Measurements from ENCODE around the gene CORO6. TPM values are rescaled to one million over a fixed set of nuclear protein-coding genes. Genes with fewer than 3 reads are reported as not detected.

CORO6 gene
- total and polyA plus RNA-seq, 2 of the 13 experiments (the other 11 are each of a cell fraction or from before 2014, with no cell fraction given) = 0.42 to 0.82 TPM

GRCh38 chr17:29591737-29592608 lies 30.7 kb downstream of the CORO6 start (continued):
- TF ChIP-seq THAP8 (CRISPR knock-in tag; IDR thresholded peaks at IDR 0.05; ENCODE audit: borderline replicate concordance) = no peak; the same call in 1 of the 2 replicates
- TF ChIP-seq MYNN (CRISPR knock-in tag; IDR thresholded peaks at IDR 0.05; ENCODE audit: low read depth) = no peak; the same call in 1 of the 2 replicates
- 0 out of 2 replicates have a peak, but pooled peaks have one; percentile 39 for TF ChIP-seq ZNF543 (CRISPR knock-in tag; IDR thresholded peaks at IDR 0.05)
- TF ChIP-seq SPEN (CRISPR knock-in tag; IDR thresholded peaks at IDR 0.05; ENCODE audit: low read depth) = peak; percentile 57
- no peak for TF ChIP-seq ARNT (IDR thresholded peaks at IDR 0.05)
- TF ChIP-seq NFE2L1 (CRISPR knock-in tag; IDR thresholded peaks at IDR 0.05; ENCODE audit: borderline replicate concordance) = no peak
- no peak for TF ChIP-seq ATRX (CRISPR knock-in tag; IDR thresholded peaks at IDR 0.05; ENCODE audit: borderline replicate concordance)
- no peak for TF ChIP-seq IKZF4 (CRISPR knock-in tag; IDR thresholded peaks at IDR 0.05; ENCODE audit: borderline replicate concordance, low read depth, not compliant biosample characterization)
- no peak for TF ChIP-seq ETS1 (CRISPR knock-in tag; IDR thresholded peaks at IDR 0.05)
- peak; percentile 89 for TF ChIP-seq KDM3A (CRISPR knock-in tag; IDR thresholded peaks at IDR 0.05; ENCODE audit: low read depth)
- TF ChIP-seq ZNF180 (CRISPR knock-in tag; IDR thresholded peaks at IDR 0.05; ENCODE audit: borderline replicate concordance, low read depth) = no peak
- no peak; the same call in 1 of the 2 replicates for TF ChIP-seq PHF8 (CRISPR knock-in tag; IDR thresholded peaks at IDR 0.05)
- TF ChIP-seq CREM (IDR thresholded peaks at IDR 0.05) = no peak; the same call in 1 of the 2 replicates
- no peak for TF ChIP-seq CREM (CRISPR knock-in tag; IDR thresholded peaks at IDR 0.05)
- no peak for TF ChIP-seq ZNF570 (CRISPR knock-in tag; IDR thresholded peaks at IDR 0.05; ENCODE audit: borderline replicate concordance)
- TF ChIP-seq WIZ (CRISPR knock-in tag; IDR thresholded peaks at IDR 0.05) = no peak
- peak; percentile 75 for TF ChIP-seq ZNF768 (CRISPR knock-in tag; IDR thresholded peaks at IDR 0.05)
- TF ChIP-seq FOXO1 (CRISPR knock-in tag; IDR thresholded peaks at IDR 0.05) = no peak
- no peak for TF ChIP-seq TSC22D2 (CRISPR knock-in tag; IDR thresholded peaks at IDR 0.05; ENCODE audit: borderline replicate concordance)
- no peak for TF ChIP-seq ARID3A (IDR thresholded peaks at IDR 0.05; ENCODE audit: low read depth, low read length)
- no peak for TF ChIP-seq HMG20A (CRISPR knock-in tag; IDR thresholded peaks at IDR 0.05; ENCODE audit: borderline replicate concordance)
- TF ChIP-seq NFAT5 (CRISPR knock-in tag; IDR thresholded peaks at IDR 0.05) = 0 out of 2 replicates have a peak, but pooled peaks have one; percentile 13
